WTC11 (cell line): ENCODE results near the gene MTHFS. TPM values are rescaled to one million over a fixed set of nuclear protein-coding genes. Genes with fewer than 3 reads are reported as not detected.

ENCODE experiments used
- ATAC-seq: fragments of 200-7000 bp; cut with Tn5 transposase; 2 replicates; pipeline ENCODE4 v1.10.0; 2021; ENCODE audit warnings: mild to moderate bottlenecking, moderate library complexity
- CTCF ChIA-PET: fragments of 300-600 bp; sonication (Branson Sonifier 250); formaldehyde crosslinking; loops from one replicate; lab custom pipeline; 2021; ENCODE audit warnings: antibody characterized with exemption; lab: Charles Lee
- POLR2A ChIA-PET: fragments of 350-600 bp; sonication (Branson Sonifier 250); formaldehyde crosslinking; loops from one replicate; lab custom pipeline; 2021; ENCODE audit warnings: antibody characterized with exemption; lab: Charles Lee
- DNase-seq: peaks from one replicate; pipeline ENCODE4 v3.0.0; 2021; ENCODE audit warnings: low spot score
- H3K27ac Mint-ChIP-seq: 2 replicates; pipeline ENCODE4 v1.8.0; 2021; ENCODE audit warnings: mixed read lengths
- H3K27me3 Mint-ChIP-seq: 2 replicates; pipeline ENCODE4 v1.8.0; 2021; ENCODE audit warnings: low read depth, mild to moderate bottlenecking, moderate library complexity, mixed read lengths
- H3K36me3 Mint-ChIP-seq: 2 replicates; pipeline ENCODE4 v1.8.0; 2021; ENCODE audit warnings: mixed read lengths
- H3K4me1 Mint-ChIP-seq: 2 replicates; pipeline ENCODE4 v1.8.0; 2022; ENCODE audit warnings: mixed read lengths
- H3K4me3 Mint-ChIP-seq: 2 replicates; pipeline ENCODE4 v1.8.0; 2021; ENCODE audit warnings: mild to moderate bottlenecking, moderate library complexity, mixed read lengths
- H3K9me3 Mint-ChIP-seq: 2 replicates; pipeline ENCODE4 v1.8.0; 2021; ENCODE audit warnings: mixed read lengths
- AR ChIP-seq: fragments of 250-450 bp; sonication (Bioruptor Pico); IDR thresholded peaks from 2 replicates; pipeline ENCODE4 v1.9.0; 2021; ENCODE audit warnings: mild to moderate bottlenecking
- CBFB ChIP-seq: sonication (generic); formaldehyde crosslinking; IDR thresholded peaks from 2 replicates; pipeline ENCODE4 v1.8.1; 2022; ENCODE audit warnings: mild to moderate bottlenecking, low read depth, missing genetic modification reagents
- CREB1 ChIP-seq: sonication (generic); formaldehyde crosslinking; IDR thresholded peaks from 2 replicates; pipeline ENCODE4 v1.8.0; 2023; ENCODE audit warnings: mild to moderate bottlenecking, missing genetic modification reagents
- E2F1 ChIP-seq: sonication (generic); formaldehyde crosslinking; IDR thresholded peaks from 2 replicates; pipeline ENCODE4 v1.8.0; 2022; ENCODE audit warnings: mild to moderate bottlenecking, missing genetic modification reagents
- MXD4 ChIP-seq: fragments of 250-450 bp; sonication (Bioruptor Pico); IDR thresholded peaks from 2 replicates; pipeline ENCODE4 v1.8.0; 2021; ENCODE audit warnings: mild to moderate bottlenecking, moderate library complexity, borderline replicate concordance
- SMAD4 ChIP-seq: sonication (generic); formaldehyde crosslinking; IDR thresholded peaks from 2 replicates; pipeline ENCODE4 v1.8.0; 2022; ENCODE audit warnings: mild to moderate bottlenecking, missing genetic modification reagents
- STAT6 ChIP-seq: sonication (generic); formaldehyde crosslinking; conservative IDR thresholded peaks from 2 replicates; pipeline ENCODE4 v1.8.1; 2023; ENCODE audit warnings: mild to moderate bottlenecking, low read depth, missing genetic modification reagents, moderate library complexity
- TEAD4 ChIP-seq: sonication (generic); formaldehyde crosslinking; IDR thresholded peaks from 2 replicates; pipeline ENCODE4 v1.8.0; 2022; ENCODE audit warnings: mild to moderate bottlenecking, missing genetic modification reagents
- ZBTB21 ChIP-seq: sonication (generic); formaldehyde crosslinking; IDR thresholded peaks from 2 replicates; pipeline ENCODE4 v1.8.1; 2023; ENCODE audit warnings: mild to moderate bottlenecking, missing genetic modification reagents, borderline replicate concordance
- ZNF219 ChIP-seq: sonication (generic); formaldehyde crosslinking; IDR thresholded peaks from 2 replicates; pipeline ENCODE4 v1.8.0; 2023; ENCODE audit warnings: missing genetic modification reagents, mild to moderate bottlenecking, borderline replicate concordance
- ZNF317 ChIP-seq: sonication (generic); formaldehyde crosslinking; IDR thresholded peaks from 2 replicates; pipeline ENCODE4 v1.8.1; 2023; ENCODE audit warnings: low read depth, mild to moderate bottlenecking, moderate library complexity, missing genetic modification reagents, borderline replicate concordance
- ZNF416 ChIP-seq: fragments of 250-450 bp; sonication (Bioruptor Pico); IDR thresholded peaks from 2 replicates; pipeline ENCODE4 v1.9.0; 2021; ENCODE audit warnings: mild to moderate bottlenecking, inconsistent platforms
- total RNA-seq: library from RNA; stranded (reverse); gene quantifications from 3 replicates; pipeline ENCODE4 v1.2.3, GENCODE V29; 2021
- TF ChIP-seq, protein P1 (sequence below): fragments of 250-450 bp; sonication (Bioruptor Pico); IDR thresholded peaks from 2 replicates; pipeline ENCODE4 v1.9.0; 2021; ENCODE audit warnings: mild to moderate bottlenecking
- TF ChIP-seq, protein P2 (sequence below): sonication (generic); formaldehyde crosslinking; IDR thresholded peaks from 2 replicates; pipeline ENCODE4 v1.8.0; 2022; ENCODE audit warnings: mild to moderate bottlenecking, missing genetic modification reagents
- TF ChIP-seq, protein P3 (sequence below): sonication (generic); formaldehyde crosslinking; IDR thresholded peaks from 2 replicates; pipeline ENCODE4 v1.8.0; 2023; ENCODE audit warnings: mild to moderate bottlenecking, missing genetic modification reagents
- TF ChIP-seq, protein P4 (sequence below): sonication (generic); formaldehyde crosslinking; IDR thresholded peaks from 2 replicates; pipeline ENCODE4 v1.8.1; 2023; ENCODE audit warnings: mild to moderate bottlenecking, missing genetic modification reagents
- TF ChIP-seq, protein P5 (sequence below): sonication (generic); formaldehyde crosslinking; IDR thresholded peaks from 2 replicates; pipeline ENCODE4 v1.8.1; 2022; ENCODE audit warnings: mild to moderate bottlenecking, moderate library complexity, missing genetic modification reagents
- TF ChIP-seq, protein P6 (sequence below): sonication (generic); formaldehyde crosslinking; IDR thresholded peaks from 2 replicates; pipeline ENCODE4 v1.8.0; 2022; ENCODE audit warnings: mild to moderate bottlenecking, missing genetic modification reagents

The MTHFS gene
- total RNA-seq, 1 experiment from 2014 or later: 24.8 TPM

DNA sequence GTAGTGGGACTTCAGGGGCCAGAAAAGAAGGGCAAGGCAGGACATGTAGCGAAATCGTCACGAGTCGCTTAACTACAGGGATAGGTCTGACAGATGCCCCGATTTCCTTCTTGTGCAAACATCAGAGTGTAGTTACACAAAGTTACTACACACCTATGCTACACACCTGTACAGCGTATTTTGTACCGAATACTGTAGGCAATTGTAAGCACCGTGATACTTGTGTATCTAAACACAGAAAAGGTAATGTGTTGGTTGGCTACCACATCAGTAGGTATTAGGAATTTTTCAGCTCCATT, 515 bp upstream of the MTHFS start:
- Mint-ChIP-seq H3K36me3 (peaks cover 9% of the 10 kb centered on the region), H3K4me1 (peaks cover 26% of the 10 kb centered on the region), H3K27ac (peak overlapping the region; percentile 51; the same call in 1 of the 2 replicates), H3K9me3 (no peaks in the 10 kb centered on the region), H3K4me3 (peak overlapping the region; percentile 79), H3K27me3 (no peaks in the 10 kb centered on the region)
- CTCF ChIA-PET: interaction anchor here (1.1 to 2.6 kb wide), 4 partner anchors 25 to 276 kb away, joined by 3 to 9 read pairs (median 4); no protein-coding TSS in a partner anchor
- POLR2A ChIA-PET: interaction anchor here (2.9 kb wide), 1 partner anchor 25 kb away, joined by 16 read pairs; no protein-coding TSS in a partner anchor
- TF ChIP-seq, protein P1, sequence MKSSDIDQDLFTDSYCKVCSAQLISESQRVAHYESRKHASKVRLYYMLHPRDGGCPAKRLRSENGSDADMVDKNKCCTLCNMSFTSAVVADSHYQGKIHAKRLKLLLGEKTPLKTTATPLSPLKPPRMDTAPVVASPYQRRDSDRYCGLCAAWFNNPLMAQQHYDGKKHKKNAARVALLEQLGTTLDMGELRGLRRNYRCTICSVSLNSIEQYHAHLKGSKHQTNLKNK (CRISPR knock-in tag): no peak
- TF ChIP-seq CBFB (no peak), STAT6 (no peak)
- TF ChIP-seq, protein P2, sequence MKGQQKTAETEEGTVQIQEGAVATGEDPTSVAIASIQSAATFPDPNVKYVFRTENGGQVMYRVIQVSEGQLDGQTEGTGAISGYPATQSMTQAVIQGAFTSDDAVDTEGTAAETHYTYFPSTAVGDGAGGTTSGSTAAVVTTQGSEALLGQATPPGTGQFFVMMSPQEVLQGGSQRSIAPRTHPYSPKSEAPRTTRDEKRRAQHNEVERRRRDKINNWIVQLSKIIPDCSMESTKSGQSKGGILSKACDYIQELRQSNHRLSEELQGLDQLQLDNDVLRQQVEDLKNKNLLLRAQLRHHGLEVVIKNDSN (CRISPR knock-in tag): no peak
- TF ChIP-seq, all 79 proteins: peak for 0
- DNase-seq (no peak), ATAC-seq (no peak)

DNA sequence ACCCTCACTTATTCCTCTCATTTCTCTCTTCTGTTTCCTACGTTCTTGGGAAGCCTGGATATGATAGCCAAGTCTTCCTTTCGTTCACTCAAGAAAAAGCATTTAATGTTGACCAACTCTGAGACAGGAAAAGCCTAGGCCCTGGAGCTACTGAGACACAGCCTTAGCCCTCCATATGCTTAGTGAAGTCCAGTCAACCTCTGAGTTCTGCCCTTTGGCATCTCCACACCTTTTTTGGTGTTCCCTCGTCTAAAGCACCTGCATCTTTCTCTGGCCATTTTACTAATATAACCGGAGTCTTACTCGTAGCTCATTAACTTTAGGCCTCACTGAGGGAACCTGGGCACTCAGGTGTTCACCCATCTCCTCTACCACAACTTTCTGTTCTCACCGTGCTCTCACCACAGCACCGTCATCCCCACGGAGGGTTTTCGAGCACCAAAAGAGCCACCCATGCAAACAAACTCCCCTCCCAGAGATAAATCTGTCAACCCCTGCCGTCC, 632 bp downstream of the MTHFS start:
- H3K27me3 Mint-ChIP-seq: no peaks in the 10 kb centered on the region
- H3K36me3 Mint-ChIP-seq: peaks cover 14% of the 10 kb centered on the region
- DNase-seq (no peak), ATAC-seq (no peak)
- no peaks in the 10 kb centered on the region for H3K9me3 Mint-ChIP-seq
- H3K27ac Mint-ChIP-seq: peak overlapping the region; percentile 97
- peak overlapping the region; percentile 96 for H3K4me3 Mint-ChIP-seq
- ChIA-PET POLR2A (interaction anchor here (2.9 kb wide), 1 partner anchor 27 kb away, joined by 16 read pairs; no protein-coding TSS in a partner anchor), CTCF (interaction anchor here (0.8 to 2.6 kb wide), 7 partner anchors 11 to 471 kb away, joined by 3 to 9 read pairs (median 3); no protein-coding TSS in a partner anchor)
- peaks cover 26% of the 10 kb centered on the region for H3K4me1 Mint-ChIP-seq
- TF ChIP-seq ZNF219 (CRISPR knock-in tag) (no peak), ZNF416 (CRISPR knock-in tag) (no peak), TEAD4 (CRISPR knock-in tag) (no peak), MXD4 (CRISPR knock-in tag) (no peak), CREB1 (CRISPR knock-in tag) (no peak), AR (CRISPR knock-in tag) (no peak), SMAD4 (CRISPR knock-in tag) (no peak), ZBTB21 (CRISPR knock-in tag) (no peak), E2F1 (CRISPR knock-in tag) (no peak), ZNF317 (CRISPR knock-in tag) (no peak)
- TF ChIP-seq, protein P3, sequence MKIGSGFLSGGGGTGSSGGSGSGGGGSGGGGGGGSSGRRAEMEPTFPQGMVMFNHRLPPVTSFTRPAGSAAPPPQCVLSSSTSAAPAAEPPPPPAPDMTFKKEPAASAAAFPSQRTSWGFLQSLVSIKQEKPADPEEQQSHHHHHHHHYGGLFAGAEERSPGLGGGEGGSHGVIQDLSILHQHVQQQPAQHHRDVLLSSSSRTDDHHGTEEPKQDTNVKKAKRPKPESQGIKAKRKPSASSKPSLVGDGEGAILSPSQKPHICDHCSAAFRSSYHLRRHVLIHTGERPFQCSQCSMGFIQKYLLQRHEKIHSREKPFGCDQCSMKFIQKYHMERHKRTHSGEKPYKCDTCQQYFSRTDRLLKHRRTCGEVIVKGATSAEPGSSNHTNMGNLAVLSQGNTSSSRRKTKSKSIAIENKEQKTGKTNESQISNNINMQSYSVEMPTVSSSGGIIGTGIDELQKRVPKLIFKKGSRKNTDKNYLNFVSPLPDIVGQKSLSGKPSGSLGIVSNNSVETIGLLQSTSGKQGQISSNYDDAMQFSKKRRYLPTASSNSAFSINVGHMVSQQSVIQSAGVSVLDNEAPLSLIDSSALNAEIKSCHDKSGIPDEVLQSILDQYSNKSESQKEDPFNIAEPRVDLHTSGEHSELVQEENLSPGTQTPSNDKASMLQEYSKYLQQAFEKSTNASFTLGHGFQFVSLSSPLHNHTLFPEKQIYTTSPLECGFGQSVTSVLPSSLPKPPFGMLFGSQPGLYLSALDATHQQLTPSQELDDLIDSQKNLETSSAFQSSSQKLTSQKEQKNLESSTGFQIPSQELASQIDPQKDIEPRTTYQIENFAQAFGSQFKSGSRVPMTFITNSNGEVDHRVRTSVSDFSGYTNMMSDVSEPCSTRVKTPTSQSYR (CRISPR knock-in tag): no peak
- TF ChIP-seq, protein P1 (CRISPR knock-in tag): no peak
- TF ChIP-seq, protein P4, sequence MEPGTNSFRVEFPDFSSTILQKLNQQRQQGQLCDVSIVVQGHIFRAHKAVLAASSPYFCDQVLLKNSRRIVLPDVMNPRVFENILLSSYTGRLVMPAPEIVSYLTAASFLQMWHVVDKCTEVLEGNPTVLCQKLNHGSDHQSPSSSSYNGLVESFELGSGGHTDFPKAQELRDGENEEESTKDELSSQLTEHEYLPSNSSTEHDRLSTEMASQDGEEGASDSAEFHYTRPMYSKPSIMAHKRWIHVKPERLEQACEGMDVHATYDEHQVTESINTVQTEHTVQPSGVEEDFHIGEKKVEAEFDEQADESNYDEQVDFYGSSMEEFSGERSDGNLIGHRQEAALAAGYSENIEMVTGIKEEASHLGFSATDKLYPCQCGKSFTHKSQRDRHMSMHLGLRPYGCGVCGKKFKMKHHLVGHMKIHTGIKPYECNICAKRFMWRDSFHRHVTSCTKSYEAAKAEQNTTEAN (CRISPR knock-in tag): no peak
- TF ChIP-seq, protein P5, sequence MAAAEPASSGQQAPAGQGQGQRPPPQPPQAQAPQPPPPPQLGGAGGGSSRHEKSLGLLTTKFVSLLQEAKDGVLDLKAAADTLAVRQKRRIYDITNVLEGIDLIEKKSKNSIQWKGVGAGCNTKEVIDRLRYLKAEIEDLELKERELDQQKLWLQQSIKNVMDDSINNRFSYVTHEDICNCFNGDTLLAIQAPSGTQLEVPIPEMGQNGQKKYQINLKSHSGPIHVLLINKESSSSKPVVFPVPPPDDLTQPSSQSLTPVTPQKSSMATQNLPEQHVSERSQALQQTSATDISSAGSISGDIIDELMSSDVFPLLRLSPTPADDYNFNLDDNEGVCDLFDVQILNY (CRISPR knock-in tag): no peak
- TF ChIP-seq, protein P6, sequence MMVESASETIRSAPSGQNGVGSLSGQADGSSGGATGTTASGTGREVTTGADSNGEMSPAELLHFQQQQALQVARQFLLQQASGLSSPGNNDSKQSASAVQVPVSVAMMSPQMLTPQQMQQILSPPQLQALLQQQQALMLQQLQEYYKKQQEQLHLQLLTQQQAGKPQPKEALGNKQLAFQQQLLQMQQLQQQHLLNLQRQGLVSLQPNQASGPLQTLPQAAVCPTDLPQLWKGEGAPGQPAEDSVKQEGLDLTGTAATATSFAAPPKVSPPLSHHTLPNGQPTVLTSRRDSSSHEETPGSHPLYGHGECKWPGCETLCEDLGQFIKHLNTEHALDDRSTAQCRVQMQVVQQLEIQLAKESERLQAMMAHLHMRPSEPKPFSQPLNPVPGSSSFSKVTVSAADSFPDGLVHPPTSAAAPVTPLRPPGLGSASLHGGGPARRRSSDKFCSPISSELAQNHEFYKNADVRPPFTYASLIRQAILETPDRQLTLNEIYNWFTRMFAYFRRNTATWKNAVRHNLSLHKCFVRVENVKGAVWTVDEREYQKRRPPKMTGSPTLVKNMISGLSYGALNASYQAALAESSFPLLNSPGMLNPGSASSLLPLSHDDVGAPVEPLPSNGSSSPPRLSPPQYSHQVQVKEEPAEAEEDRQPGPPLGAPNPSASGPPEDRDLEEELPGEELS (CRISPR knock-in tag): no peak
